A549 (cell line): Measurements from ENCODE around the gene WDR18.

Experiments used
- CEBPB ChIP-seq, 2 experiments: fragments of >200 bp in 1 of 2; sonication (Bioruptor Twin) in 1 of 2; formaldehyde crosslinking in 1 of 2; IDR thresholded peaks; 2 replicates each; pipeline ENCODE4 v1.6.1; 2012 to 2016
- CHD4 ChIP-seq: fragments of 200-600 bp; sonication (generic); IDR thresholded peaks from 2 replicates; pipeline ENCODE4 v1.6.1; 2016; ENCODE audit warnings: antibody characterized with exemption, mild to moderate bottlenecking, borderline replicate concordance
- EP300 ChIP-seq, 2 experiments: fragments of >200 bp; sonication (Bioruptor Twin); formaldehyde crosslinking; IDR thresholded peaks; 2 replicates in 1 of 2; 3 replicates in 1 of 2; pipeline ENCODE4 v1.6.1; 2016 to 2017
- GATA3 ChIP-seq: IDR thresholded peaks from 2 replicates; pipeline ENCODE4 v1.6.1; 2012; ENCODE audit warnings: borderline replicate concordance
- JUNB ChIP-seq: fragments of >200 bp; sonication (Bioruptor Twin); formaldehyde crosslinking; IDR thresholded peaks from 2 replicates; pipeline ENCODE4 v1.6.1; 2016
- MAFK ChIP-seq: fragments of 450-650 bp; IDR thresholded peaks from 2 replicates; pipeline ENCODE4 v1.6.1; 2014; ENCODE audit not compliant: partially characterized antibody
- NFE2L2 ChIP-seq: fragments of 150-350 bp; conservative IDR thresholded peaks from 2 replicates; pipeline ENCODE4 v1.6.1; 2014; ENCODE audit warnings: low read length
- PHF8 ChIP-seq: fragments of 200-600 bp; sonication (generic); IDR thresholded peaks from 2 replicates; pipeline ENCODE4 v1.6.1; 2016; ENCODE audit warnings: low read depth, mild to moderate bottlenecking, antibody characterized with exemption, moderate library complexity, borderline replicate concordance
- POLR2AphosphoS2 ChIP-seq: conservative IDR thresholded peaks from 2 replicates; pipeline ENCODE4 v1.6.1; 2012; ENCODE audit warnings: low read length, improper control_type of control experiment, inconsistent platforms
- RCOR1 ChIP-seq: fragments of 150-350 bp; IDR thresholded peaks from 2 replicates; pipeline ENCODE4 v1.6.1; 2014; ENCODE audit warnings: antibody characterized with exemption, low read length, low read depth
- TP53 ChIP-seq: fragments of 250-450 bp; sonication (Bioruptor Pico); IDR thresholded peaks from 2 replicates; pipeline ENCODE4 v1.5.0; 2021; ENCODE audit warnings: mild to moderate bottlenecking, moderate library complexity
- ZSCAN20 ChIP-seq: fragments of 250-450 bp; sonication (Bioruptor Pico); IDR thresholded peaks from 2 replicates; pipeline ENCODE4 v1.8.0; 2022; ENCODE audit warnings: mild to moderate bottlenecking, moderate library complexity
- TF ChIP-seq, protein P1 (sequence below): fragments of >200 bp; sonication (Bioruptor Twin); formaldehyde crosslinking; IDR thresholded peaks from 3 replicates; pipeline ENCODE4 v1.5.1; 2016

DNA sequence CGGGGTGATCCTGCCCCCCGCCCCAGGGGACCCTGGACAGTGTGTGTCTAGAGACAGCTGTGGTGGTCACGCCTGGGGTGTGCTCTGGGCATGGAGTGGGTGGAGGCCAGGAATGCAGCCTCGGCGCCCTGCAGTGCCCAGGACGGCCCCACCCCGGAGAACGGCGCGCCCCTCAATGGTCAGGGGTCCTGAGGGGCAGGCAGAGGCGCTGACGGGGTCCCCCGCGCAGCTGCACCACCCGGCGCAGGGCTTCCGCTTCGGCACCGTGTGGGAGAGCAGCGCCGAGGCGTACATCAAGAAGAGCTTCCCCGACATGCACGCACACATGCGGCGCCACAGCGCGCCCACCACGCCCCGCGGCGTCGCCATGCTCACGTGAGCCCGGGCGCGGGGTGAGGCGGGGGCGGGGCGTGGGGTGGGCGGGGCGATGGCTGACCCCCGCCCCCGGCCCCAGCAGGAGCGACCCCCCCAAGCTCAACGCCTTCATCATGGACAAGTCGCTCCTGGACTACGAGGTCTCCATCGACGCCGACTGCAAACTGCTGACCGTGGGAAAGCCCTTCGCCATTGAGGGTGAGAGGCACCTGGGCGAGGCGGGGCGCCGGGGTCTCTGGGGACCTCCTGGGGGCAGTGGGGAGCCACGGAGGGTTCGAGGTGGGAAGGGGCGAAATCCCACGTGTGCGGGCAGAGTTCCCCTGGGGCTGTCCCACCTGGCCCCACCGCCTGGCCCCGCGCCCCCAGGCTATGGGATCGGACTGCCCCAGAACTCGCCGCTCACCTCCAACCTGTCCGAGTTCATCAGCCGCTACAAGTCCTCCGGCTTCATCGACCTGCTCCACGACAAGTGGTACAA is 23.5 kb downstream of the WDR18 start:
- TF ChIP-seq JUNB (no peak), EP300 (IDR thresholded peaks at IDR 0.05) (no peak), PHF8 (no peak), CEBPB (IDR thresholded peaks at IDR 0.05) (no peak), RCOR1 (no peak), CHD4 (no peak), NFE2L2 (no peak), MAFK (no peak), POLR2AphosphoS2 (no peak), ZSCAN20 (CRISPR knock-in tag) (no peak), TP53 (CRISPR knock-in tag) (no peak), GATA3 (no peak)
- TF ChIP-seq, protein P1, sequence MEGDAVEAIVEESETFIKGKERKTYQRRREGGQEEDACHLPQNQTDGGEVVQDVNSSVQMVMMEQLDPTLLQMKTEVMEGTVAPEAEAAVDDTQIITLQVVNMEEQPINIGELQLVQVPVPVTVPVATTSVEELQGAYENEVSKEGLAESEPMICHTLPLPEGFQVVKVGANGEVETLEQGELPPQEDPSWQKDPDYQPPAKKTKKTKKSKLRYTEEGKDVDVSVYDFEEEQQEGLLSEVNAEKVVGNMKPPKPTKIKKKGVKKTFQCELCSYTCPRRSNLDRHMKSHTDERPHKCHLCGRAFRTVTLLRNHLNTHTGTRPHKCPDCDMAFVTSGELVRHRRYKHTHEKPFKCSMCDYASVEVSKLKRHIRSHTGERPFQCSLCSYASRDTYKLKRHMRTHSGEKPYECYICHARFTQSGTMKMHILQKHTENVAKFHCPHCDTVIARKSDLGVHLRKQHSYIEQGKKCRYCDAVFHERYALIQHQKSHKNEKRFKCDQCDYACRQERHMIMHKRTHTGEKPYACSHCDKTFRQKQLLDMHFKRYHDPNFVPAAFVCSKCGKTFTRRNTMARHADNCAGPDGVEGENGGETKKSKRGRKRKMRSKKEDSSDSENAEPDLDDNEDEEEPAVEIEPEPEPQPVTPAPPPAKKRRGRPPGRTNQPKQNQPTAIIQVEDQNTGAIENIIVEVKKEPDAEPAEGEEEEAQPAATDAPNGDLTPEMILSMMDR = no peak
